Right cardiac atrium (tissue), 5 donors: ENCODE data around the gene TP53BP1. TPM values are rescaled to one million over a fixed set of nuclear protein-coding genes. Genes with fewer than 3 reads are reported as not detected.
"Not testable (repeated sequence)": the region's sequence is repeated elsewhere in the genome, so short reads cannot be mapped to it uniquely, and the experiment has no call there.

ENCODE experiments used
- ATAC-seq, 2 donors: fragments of 200-7000 bp; cut with Tn5 transposase; one replicate each; pipeline versions ENCODE4 v1.8.0 to v1.9.1; 2020; ENCODE audit warnings: moderate library complexity in 2 of 2, mild to moderate bottlenecking in 1 of 2
- DNase-seq, 3 donors: peaks; one replicate each; pipeline ENCODE4 v3.0.0-alpha.2; 2020
- H3K27ac ChIP-seq: one replicate; pipeline ENCODE4 v1.5.1; 2013; ENCODE audit warnings: mild to moderate bottlenecking, low read length, control low read depth, moderate library complexity
- H3K27me3 ChIP-seq: one replicate; pipeline ENCODE4 v1.6.1; 2013; ENCODE audit not compliant: control insufficient read depth, insufficient read depth
- H3K4me1 ChIP-seq: one replicate; pipeline ENCODE4 v1.6.1; 2013; ENCODE audit warnings: low read length; ENCODE audit not compliant: control insufficient read depth, insufficient read depth
- H3K4me3 ChIP-seq: one replicate; pipeline ENCODE4 v1.5.1; 2013; ENCODE audit warnings: low read length, control low read depth
- H3K9me3 ChIP-seq: one replicate; pipeline ENCODE4 v1.6.1; 2013; ENCODE audit warnings: low read length; ENCODE audit not compliant: control insufficient read depth
- WGBS: extraction: QIAGEN DNeasy Blood & Tissue Kit; methylation state at CpG from one replicate; pipeline ENCODE4 v1.1.7; 2013; 5-methylcytosine and 5-hydroxymethylcytosine counted together
- intact Hi-C, 4 donors: fragments of 100-400 bp; cut with DNase I; formaldehyde crosslinking; loops; one replicate each; pipeline versions ENCODE4 v1.11.0 to v1.14.0; 2022 to 2023
- polyA plus RNA-seq: library from polyadenylated mRNA; stranded (reverse); fragments of 200-250 nt; gene quantifications from one replicate; pipeline ENCODE4 v1.2.3, GENCODE V29; 2013
- total RNA-seq, 4 donors: library from RNA; stranded (reverse); fragmentation: NEBNext Ultra II Directional; extraction: Animal tissue kit (Norgen Biotek cat#: 25700); gene quantifications; one replicate each; pipeline ENCODE4 v1.2.1, GENCODE V29; 2021
- donor health status: healthy with polysubstance abuse.
- donor health status: DM: no; HTN: yes; CAD: no.
- donor health status: DM: no; HTN: no; CAD: no.
- donor health status: DM: no; HTN: yes; CAD: no; lungs with severe emphysema.
- donor health status: DM: yes; HTN: yes; CAD: no.

Gene TP53BP1
- total and polyA plus RNA-seq, 5 donors = 14.6 to 44.4 (median 33.6) TPM

DNA sequence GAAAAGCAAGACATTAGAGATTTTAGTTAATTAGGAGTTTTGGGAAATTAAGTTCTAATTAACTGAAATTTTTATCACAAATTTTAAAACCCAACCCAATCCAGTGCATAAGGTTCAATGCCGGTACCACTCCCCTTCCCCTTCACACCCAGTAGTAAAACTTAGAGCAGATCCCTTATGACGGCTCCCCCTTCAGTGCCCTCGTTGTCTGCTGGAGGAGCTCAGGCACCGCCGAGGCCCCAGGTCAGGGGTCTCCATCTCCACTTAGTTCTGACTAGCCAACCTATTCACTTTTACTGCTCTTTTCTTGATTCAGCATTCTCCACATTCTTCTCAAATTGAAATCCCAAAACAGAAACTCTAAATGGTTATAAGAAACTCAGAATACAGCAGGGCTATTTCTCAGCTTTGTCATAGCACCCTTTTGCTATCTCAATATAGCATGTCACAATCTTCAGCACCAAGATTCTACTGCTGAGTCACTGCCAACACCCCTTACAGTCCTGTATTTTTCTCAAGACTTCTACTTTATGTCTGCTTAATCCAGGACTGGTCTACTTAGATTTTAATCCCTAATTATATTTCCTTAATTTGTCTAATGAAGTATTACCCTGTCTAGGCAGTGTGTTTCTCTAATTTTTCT, 82.3 kb downstream of the TP53BP1 start:
- 82% methylated on average over 5 of the region's 5 CpGs for WGBS
- ATAC-seq (no peak), DNase-seq (no peak)
- no peak overlapping the region for H3K4me3 ChIP-seq
- intact Hi-C loops = no loop called here
- no peaks in the 10 kb centered on the region for H3K4me1 ChIP-seq
- no peaks in the 10 kb centered on the region for H3K27me3 ChIP-seq
- no peaks in the 10 kb centered on the region for H3K9me3 ChIP-seq
- no peak overlapping the region for H3K27ac ChIP-seq

DNA sequence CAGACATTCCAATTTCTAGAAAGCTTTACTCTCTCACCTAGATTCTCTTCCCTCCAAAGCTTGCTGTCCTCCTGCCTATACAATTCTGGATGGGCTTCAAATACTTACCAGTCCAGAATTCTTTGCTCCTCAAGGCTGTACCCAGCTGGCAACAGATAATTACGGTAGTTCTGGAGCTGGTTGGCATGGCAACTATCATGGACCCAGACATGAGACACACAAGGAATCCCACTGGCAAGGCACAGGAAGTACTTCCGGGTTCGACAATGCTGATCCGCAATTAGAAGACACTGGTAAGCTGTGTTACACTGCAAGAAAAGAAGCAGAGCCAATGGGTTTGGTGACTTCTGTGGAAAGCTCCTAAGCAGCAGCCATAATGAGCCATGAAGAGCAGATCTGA, 84.2 kb downstream of the TP53BP1 start:
- WGBS = 32% methylated on average over 4 of the region's 4 CpGs

DNA sequence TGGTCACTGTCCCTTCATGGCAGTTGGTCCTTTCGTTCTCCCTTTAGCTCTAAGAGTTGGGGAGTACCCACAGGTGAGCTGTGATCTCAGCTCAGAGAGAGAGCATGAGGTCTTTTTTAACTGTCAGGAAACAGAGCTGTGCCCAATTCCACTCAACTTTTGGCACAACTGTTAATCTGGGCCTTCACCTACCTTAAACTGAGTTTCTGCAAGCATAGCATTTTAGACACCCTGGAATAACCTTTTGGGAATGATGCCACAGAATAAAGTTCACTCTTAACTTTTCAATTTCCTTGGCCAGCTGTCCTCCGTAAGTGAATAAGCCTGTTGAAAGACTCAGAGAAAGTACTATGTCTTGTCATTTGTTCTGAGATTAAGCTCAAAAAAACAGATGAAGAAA, 86.1 kb downstream of the TP53BP1 start:
- ATAC-seq (no peak), DNase-seq (no peak)
- Histone ChIP-seq H3K27ac (no peak overlapping the region), H3K4me1 (no peaks in the 10 kb centered on the region), H3K4me3 (no peak overlapping the region), H3K9me3 (no peaks in the 10 kb centered on the region), H3K27me3 (no peaks in the 10 kb centered on the region)
- 72% methylated on average over 2 of the region's 2 CpGs for WGBS
- intact Hi-C loops = no loop called here

More for the DNA sequence above, 84.2 kb downstream of the TP53BP1 start:
- no peak overlapping the region for H3K27ac ChIP-seq
- DNase-seq (no peak), ATAC-seq (no peak)
- no peaks in the 10 kb centered on the region for H3K4me1 ChIP-seq
- H3K9me3 ChIP-seq = no peaks in the 10 kb centered on the region
- intact Hi-C loops = no loop called here
- no peaks in the 10 kb centered on the region for H3K27me3 ChIP-seq
- no peak overlapping the region for H3K4me3 ChIP-seq

DNA sequence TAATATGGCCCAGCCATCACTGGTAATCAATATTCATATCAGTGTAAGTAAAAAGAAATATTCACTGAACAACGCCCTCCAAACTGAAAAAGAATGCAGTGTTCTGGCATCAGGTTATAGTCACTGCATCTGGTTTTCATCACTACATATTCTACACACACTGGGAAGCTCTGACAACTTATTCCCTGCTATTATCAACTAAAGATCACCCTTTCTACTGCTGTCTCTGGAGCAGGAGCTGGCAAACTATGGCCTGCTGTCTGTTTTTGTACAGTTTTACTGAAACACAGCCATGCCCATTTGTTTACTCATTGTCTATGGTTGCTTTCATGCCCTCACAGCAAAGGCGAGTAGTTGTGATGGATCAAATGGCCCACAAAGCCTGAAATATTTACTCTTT, 86.8 kb downstream of the TP53BP1 start:
- Histone ChIP-seq H3K27me3 (no peaks in the 10 kb centered on the region), H3K27ac (no peak overlapping the region), H3K4me3 (no peak overlapping the region), H3K9me3 (no peaks in the 10 kb centered on the region), H3K4me1 (no peaks in the 10 kb centered on the region)
- WGBS = 61% methylated on average over 2 of the region's 2 CpGs
- DNase-seq (no peak), ATAC-seq (no peak)
- intact Hi-C loops = no loop called here

DNA sequence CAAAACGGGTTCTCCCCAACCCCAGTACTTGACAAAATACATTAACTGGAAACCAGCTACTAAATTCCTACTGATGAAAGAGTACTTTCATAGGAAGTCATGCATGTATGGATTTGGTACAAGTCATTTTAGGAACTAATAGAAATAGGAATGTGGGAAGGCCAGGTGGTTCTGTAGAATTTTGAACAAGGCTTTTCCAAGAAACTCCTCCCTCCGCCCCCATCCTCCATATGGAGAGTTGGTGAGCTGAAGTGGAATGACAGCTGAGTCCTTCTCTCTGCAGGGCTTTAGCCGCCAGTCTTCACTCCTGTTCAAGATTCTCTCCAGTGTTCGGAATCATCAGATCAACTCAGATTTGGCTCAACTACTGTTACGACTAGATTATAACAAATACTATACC, 88.8 kb downstream of the TP53BP1 start:
- no peak overlapping the region for H3K27ac ChIP-seq
- no peak for ATAC-seq
- intact Hi-C loops = no loop called here
- no peaks in the 10 kb centered on the region for H3K27me3 ChIP-seq
- H3K4me3 ChIP-seq = no peak overlapping the region
- H3K9me3 ChIP-seq = no peaks in the 10 kb centered on the region
- DNase-seq = no peak
- 83% methylated on average over 5 of the region's 5 CpGs for WGBS
- no peaks in the 10 kb centered on the region for H3K4me1 ChIP-seq

DNA sequence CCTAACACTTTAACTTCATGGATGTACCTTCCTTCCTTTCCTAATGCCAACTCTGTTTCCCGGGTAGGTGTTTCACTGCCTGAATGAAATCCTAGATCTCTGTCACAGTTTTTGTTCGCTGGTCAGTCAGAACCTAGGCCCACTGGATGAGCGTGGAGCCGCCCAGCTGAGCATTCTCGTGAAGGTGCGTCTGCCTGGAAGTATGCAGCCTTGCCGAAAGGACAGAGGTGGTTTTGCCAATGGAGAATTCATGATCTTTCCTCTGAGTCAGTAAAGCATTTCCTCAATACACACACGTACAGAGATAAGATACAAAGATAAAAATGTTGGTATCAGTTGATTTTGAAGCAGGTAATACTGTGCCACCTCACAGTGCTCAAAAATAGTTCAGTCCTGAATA, 89.3 kb downstream of the TP53BP1 start:
- no peak for DNase-seq
- intact Hi-C loops = no loop called here
- 85% methylated on average over 8 of the region's 8 CpGs for whole genome bisulfite sequencing
- Histone ChIP-seq H3K9me3 (no peaks in the 10 kb centered on the region), H3K4me1 (no peaks in the 10 kb centered on the region), H3K4me3 (no peak overlapping the region), H3K27ac (no peak overlapping the region), H3K27me3 (no peaks in the 10 kb centered on the region)
- ATAC-seq = no peak

DNA sequence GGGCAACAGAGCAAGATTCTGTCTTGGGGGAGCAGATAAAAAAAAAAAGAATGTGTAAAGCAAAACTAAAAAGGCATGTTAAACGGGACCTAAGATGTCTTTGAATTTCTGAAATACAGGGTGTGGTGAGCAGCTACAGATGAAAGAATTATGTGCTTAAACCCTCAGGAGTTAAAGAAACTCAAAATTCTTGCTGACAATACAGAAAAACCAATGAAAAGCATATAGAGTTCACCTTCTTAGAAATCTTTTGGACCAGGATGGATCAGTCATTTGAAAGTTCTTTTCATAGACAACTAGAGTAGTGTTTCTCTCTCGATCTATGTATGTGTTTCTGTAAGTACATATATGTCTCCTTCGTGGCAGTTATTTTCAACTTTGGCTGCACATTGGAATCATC, 90.7 kb downstream of the TP53BP1 start:
- DNase-seq (no peak), ATAC-seq (no peak)
- Histone ChIP-seq H3K4me3 (no peak overlapping the region), H3K9me3 (no peaks in the 10 kb centered on the region), H3K4me1 (no peaks in the 10 kb centered on the region), H3K27me3 (no peaks in the 10 kb centered on the region), H3K27ac (no peak overlapping the region)
- WGBS = 89% methylated on average over 3 of the region's 3 CpGs
- intact Hi-C loops = no loop called here

DNA sequence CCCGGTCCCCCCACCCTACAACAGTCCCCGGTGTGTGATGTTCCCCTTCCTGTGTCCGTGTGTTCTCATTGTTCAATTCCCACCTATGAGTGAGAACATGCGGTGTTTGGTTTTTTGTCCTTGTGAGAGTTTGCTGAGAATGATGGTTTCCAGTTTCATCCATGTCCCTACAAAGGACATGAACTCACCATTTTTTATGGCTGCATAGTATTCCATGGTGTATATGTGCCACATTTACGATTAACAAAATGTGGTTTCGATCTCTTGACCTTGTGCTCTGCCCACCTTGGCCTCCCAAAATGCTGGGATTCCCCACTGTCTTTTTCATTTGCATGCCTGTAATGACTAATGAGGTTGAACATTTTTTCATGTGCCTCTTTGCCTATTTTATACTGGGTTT, 99.4 kb downstream of the TP53BP1 start:
- DNase-seq, H3K4me3 ChIP-seq, ATAC-seq, H3K27me3 ChIP-seq, H3K9me3 ChIP-seq, H3K27ac ChIP-seq, H3K4me1 ChIP-seq, intact Hi-C loops: not testable (repeated sequence)
- WGBS = 97% methylated on average over 6 of the region's 6 CpGs

DNA sequence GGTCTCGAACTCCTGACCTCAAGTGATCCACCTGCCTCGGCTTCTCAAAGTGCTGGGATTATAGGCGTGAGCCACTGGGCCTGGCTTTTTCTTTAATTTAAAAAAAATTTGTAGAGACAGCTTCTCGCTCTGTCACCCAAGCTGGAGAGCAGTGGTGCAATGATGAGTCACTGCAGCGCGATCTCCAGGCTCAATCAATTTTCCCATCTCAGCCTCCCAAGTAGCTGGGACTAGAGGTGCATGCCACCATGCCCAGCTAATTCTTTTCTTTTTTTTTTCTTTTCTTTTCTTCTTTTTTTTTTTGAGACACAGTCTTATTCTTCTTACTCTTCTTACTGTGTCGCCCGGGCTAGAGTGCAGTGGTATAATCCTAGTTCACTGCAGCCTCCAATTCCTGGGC, 102.2 kb downstream of the TP53BP1 start:
- no peak overlapping the region for H3K27ac ChIP-seq
- H3K9me3 ChIP-seq = no peaks in the 10 kb centered on the region
- intact Hi-C loops = no loop called here
- H3K4me1 ChIP-seq = no peaks in the 10 kb centered on the region
- ATAC-seq (no peak), DNase-seq (no peak)
- no peaks in the 10 kb centered on the region for H3K27me3 ChIP-seq
- 97% methylated on average over 8 of the region's 8 CpGs for WGBS
- no peak overlapping the region for H3K4me3 ChIP-seq

DNA sequence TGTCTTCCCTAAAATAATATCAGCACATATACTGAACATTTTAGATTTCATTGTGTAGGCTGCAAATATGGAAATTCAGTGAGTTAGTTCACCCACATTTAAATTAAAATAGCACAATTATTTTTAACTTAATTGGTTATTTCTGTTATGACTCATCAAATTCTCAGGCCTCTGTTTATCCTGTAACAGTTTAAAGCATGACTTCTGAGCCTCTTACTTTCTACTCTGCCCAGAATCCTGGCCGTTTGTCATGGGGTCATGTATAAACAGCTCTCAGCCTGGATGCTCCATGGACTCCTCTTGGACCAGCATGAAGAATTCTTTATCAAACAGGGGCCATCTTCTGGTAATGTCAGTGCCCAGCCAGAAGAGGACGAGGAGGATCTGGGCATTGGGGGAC, 109.9 kb downstream of the TP53BP1 start:
- H3K27ac ChIP-seq = no peak overlapping the region
- H3K9me3 ChIP-seq = no peaks in the 10 kb centered on the region
- no peak overlapping the region for H3K4me3 ChIP-seq
- no peaks in the 10 kb centered on the region for H3K27me3 ChIP-seq
- intact Hi-C loops = no loop called here
- H3K4me1 ChIP-seq = no peaks in the 10 kb centered on the region
- DNase-seq = no peak
- WGBS = 75% methylated on average over 2 of the region's 2 CpGs
- ATAC-seq = no peak

DNA sequence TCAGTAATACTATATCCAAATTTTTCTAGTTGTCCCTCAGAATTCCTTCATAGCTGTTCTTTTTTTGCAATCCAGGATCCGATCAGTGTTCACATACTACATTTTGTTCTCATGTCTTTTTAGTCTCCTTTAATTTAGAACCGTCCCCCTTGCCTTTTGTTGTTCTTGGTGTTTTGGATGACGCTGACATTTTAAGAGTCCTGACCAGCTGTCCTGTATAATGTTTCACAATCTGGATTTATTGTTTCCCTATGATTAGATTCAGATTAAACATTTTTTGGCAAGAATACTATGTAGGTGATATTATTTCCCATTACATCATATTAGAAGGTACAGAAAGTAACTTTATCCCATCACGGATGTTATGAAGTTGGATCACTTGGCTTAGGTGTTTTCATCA, 110.6 kb downstream of the TP53BP1 start:
- Histone ChIP-seq H3K27ac (no peak overlapping the region), H3K9me3 (no peaks in the 10 kb centered on the region), H3K4me3 (no peak overlapping the region), H3K27me3 (no peaks in the 10 kb centered on the region), H3K4me1 (no peaks in the 10 kb centered on the region)
- WGBS = 91% methylated on average over 4 of the region's 4 CpGs
- intact Hi-C loops = no loop called here
- no peak for ATAC-seq
- DNase-seq = no peak

DNA sequence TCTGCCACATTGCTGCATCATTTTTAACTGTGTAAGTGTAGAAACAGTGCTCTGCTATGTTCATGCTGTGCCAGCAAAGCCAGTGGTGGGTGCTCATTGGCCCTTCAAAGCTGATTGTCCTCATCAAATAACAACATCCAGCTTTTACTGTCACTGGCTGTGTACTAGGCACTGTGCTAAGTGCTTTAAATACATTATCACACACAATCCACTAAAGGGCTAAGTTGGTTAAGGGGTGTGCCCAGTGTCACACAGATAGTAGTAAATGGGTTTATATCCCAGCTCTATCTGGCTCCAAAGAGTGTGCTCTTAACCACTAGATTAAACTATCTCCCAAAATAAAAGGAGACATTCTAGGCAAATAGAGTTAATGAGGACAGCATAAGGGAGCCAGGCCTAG, 114.4 kb downstream of the TP53BP1 start:
- H3K9me3 ChIP-seq = no peaks in the 10 kb centered on the region
- H3K27me3 ChIP-seq = no peaks in the 10 kb centered on the region
- no peak overlapping the region for H3K27ac ChIP-seq
- intact Hi-C loops = no loop called here
- no peak overlapping the region for H3K4me3 ChIP-seq
- ATAC-seq (no peak), DNase-seq (no peak)
- no peaks in the 10 kb centered on the region for H3K4me1 ChIP-seq
